Measurements from ENCODE around the gene MPHOSPH9. TPM values are rescaled to one million over a fixed set of nuclear protein-coding genes. Genes with fewer than 3 reads are reported as not detected.
A peak's percentile ranks its signal among the peaks of the same experiment; 100 is the strongest.

MPHOSPH9 gene
- total and polyA plus RNA-seq, 8 donors, result 4.9 to 288 (median 45.3) TPM

DNA sequence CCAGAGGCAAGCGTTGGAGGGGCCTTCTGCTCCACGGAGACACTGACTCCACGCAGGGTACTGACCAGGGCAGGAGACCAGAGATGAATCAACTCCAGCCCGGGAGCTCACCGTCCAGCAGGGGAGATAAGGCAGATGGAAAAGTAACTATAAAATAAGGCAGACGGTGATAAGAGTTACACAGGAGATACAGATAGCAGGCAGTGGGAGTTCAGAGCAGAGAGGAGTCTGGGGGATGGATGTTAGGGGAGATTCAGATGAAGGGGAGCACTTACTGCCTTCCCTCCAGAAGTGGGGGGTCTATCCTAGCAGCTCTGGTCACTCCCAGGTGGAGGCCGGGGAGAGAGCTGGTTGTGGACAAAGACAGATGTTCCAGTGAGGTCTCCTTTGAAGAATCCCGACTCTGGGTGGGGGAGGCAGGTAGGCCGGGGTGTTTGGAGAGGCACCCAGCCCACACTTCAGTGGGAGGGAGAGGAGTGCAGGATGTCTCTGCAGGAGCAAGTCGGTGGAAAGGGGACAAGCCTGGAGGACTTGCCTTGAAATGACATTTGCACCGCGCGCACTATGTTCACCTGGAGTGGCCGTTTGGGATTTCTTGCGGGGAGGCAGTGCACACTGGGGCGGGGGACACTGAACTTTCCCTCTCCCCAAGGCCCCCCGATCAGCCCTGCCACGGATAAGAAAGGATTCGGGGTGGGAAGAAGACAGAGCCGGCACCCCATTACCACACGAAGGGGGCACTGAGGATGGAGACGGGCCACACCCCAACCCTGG lies 83.3 kb downstream of the MPHOSPH9 start:
- Histone ChIP-seq H3K27me3 (peaks cover 0 to 9% (median 0%) of the 10 kb centered on the region in 3 donors), H3K4me1 (peaks cover 11 to 55% (median 33%) of the 10 kb centered on the region in 4 donors), H3K4me3 (peak overlapping the region; percentile 67 to 87 (median 73)), H3K9me3 (no peaks in the 10 kb centered on the region), H3K27ac (peak overlapping the region; percentile 85 to 92 (median 86)), H3K36me3 (no peaks in the 10 kb centered on the region)
- 22 to 43% (median 24%) methylated on average over 13 to 22 of the region's 22 CpGs for WGBS, 5 donors
- TF ChIP-seq, protein P1, sequence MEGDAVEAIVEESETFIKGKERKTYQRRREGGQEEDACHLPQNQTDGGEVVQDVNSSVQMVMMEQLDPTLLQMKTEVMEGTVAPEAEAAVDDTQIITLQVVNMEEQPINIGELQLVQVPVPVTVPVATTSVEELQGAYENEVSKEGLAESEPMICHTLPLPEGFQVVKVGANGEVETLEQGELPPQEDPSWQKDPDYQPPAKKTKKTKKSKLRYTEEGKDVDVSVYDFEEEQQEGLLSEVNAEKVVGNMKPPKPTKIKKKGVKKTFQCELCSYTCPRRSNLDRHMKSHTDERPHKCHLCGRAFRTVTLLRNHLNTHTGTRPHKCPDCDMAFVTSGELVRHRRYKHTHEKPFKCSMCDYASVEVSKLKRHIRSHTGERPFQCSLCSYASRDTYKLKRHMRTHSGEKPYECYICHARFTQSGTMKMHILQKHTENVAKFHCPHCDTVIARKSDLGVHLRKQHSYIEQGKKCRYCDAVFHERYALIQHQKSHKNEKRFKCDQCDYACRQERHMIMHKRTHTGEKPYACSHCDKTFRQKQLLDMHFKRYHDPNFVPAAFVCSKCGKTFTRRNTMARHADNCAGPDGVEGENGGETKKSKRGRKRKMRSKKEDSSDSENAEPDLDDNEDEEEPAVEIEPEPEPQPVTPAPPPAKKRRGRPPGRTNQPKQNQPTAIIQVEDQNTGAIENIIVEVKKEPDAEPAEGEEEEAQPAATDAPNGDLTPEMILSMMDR (IDR thresholded peaks at IDR 0.05), result no peak
- TF ChIP-seq POLR2A (IDR thresholded peaks at IDR 0.05) (no peak), EP300 (IDR thresholded peaks at IDR 0.05) (no peak), POLR2AphosphoS5 (IDR thresholded peaks at IDR 0.05) (no peak)
- intact Hi-C loops (cut with DNase I; ENCODE audit: low total_unique reads), result loop anchor here (10.0 kb wide), 2 partner anchors 105 to 175 kb away; partner anchors contain the start of gene OGFOD2
- peak in 1 of 2 donors; percentile 26 for DNase-seq

DNA sequence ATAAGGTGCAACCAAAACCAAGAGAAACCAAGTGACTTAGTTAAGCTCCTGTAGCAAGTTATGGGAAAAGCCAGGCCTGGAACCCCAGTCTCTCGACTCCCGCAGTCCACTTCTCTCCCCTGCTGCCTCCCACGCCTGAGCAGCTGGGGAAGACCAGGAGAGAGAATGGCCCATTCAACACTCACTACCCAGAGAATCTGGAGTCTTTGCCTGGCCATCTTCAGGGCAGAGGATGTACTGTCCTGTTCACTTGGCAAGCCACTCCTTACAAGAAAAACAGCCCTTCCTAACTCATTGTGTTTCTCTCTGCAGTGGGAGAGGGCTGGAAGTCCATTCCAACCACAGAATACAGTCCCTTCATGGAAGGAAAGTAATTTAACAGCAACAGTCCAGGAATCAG lies 83.9 kb downstream of the MPHOSPH9 start:
- intact Hi-C loops (cut with DNase I; ENCODE audit: low total_unique reads), result loop anchor here (10.0 kb wide), 1 partner anchor 104 kb away; no protein-coding TSS in a partner anchor
- no peaks in the 10 kb centered on the region for H3K9me3 ChIP-seq
- peaks cover 11 to 58% (median 36%) of the 10 kb centered on the region in 4 donors for H3K4me1 ChIP-seq
- H3K27me3 ChIP-seq, result peaks cover 0 to 9% (median 0%) of the 10 kb centered on the region in 3 donors
- H3K36me3 ChIP-seq, result no peaks in the 10 kb centered on the region
- H3K27ac ChIP-seq, result peak overlapping the region; percentile 85 to 92 (median 86)
- TF ChIP-seq POLR2AphosphoS5 (IDR thresholded peaks at IDR 0.05) (peak in 1 of 3 donors; percentile 37), POLR2A (IDR thresholded peaks at IDR 0.05) (no peak)
- DNase-seq, result no peak
- 79 to 89% (median 88%) methylated on average over 3 of the region's 3 CpGs for WGBS, 5 donors
- H3K4me3 ChIP-seq, result peak overlapping the region; percentile 67 to 87 (median 73)

DNA sequence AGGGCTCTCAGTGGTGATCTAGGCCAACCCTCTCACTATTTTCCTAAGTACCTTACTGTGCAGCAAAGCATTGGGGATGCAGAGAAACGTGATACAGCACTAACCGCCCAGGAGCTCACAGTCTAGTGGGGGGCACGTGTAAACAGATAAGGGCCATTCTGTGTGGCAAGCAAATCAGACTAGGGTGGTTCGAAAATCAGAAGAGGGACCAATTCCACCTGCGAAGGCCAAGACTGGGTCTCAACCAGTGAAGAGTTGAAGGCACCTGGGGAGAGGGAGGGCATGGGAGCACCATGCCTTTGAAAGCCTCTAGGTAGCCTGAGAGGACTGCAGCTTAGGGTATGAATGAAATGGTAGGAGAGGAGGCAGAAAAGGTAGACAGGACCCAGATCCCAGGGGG lies 84.3 kb downstream of the MPHOSPH9 start:
- no peak for DNase-seq
- TF ChIP-seq POLR2AphosphoS5 (IDR thresholded peaks at IDR 0.05) (no peak), POLR2A (IDR thresholded peaks at IDR 0.05) (no peak), EP300 (IDR thresholded peaks at IDR 0.05) (no peak)
- TF ChIP-seq, protein P1 (IDR thresholded peaks at IDR 0.05), result no peak
- Histone ChIP-seq H3K36me3 (no peaks in the 10 kb centered on the region), H3K9me3 (no peaks in the 10 kb centered on the region), H3K27me3 (peaks cover 0 to 9% (median 0%) of the 10 kb centered on the region in 3 donors), H3K4me3 (no peak overlapping the region), H3K4me1 (peaks cover 11 to 59% (median 39%) of the 10 kb centered on the region in 4 donors), H3K27ac (peak overlapping the region in 3 of 5 donors; percentile 86 to 92 (median 88))
- WGBS, 5 donors, result 73 to 93% (median 75%) methylated on average over 5 of the region's 5 CpGs
- intact Hi-C loops (cut with DNase I; ENCODE audit: low total_unique reads), result loop anchor here (10.0 kb wide), 1 partner anchor 104 kb away; no protein-coding TSS in a partner anchor

DNA sequence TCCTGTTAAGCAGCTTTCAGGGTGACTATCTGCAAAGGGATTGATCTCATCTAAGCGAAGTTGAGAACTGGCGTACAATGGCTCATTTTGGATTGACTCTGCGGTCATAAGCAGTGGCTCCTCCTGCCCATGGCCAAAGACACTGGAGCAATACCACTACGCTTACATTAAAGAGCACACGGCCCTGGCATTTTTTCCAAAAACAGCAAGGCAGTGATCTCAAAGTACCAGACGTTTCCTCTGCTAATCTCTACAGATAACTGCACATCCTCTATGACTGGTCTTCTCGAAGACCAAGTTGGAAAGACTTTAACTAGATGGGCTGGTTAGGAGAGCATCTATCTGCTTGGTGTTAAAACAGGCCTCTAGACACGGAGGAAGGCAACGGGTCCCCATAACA lies 84.7 kb downstream of the MPHOSPH9 start:
- Histone ChIP-seq H3K4me3 (no peak overlapping the region), H3K4me1 (peaks cover 15 to 64% (median 44%) of the 10 kb centered on the region in 4 donors), H3K9me3 (no peaks in the 10 kb centered on the region), H3K36me3 (no peaks in the 10 kb centered on the region), H3K27me3 (peaks cover 0 to 9% (median 0%) of the 10 kb centered on the region in 3 donors), H3K27ac (peak overlapping the region in 3 of 5 donors; percentile 86 to 92 (median 88))
- no peak for TF ChIP-seq POLR2A (IDR thresholded peaks at IDR 0.05)
- no peak for TF ChIP-seq POLR2AphosphoS5 (IDR thresholded peaks at IDR 0.05)
- TF ChIP-seq, protein P1 (IDR thresholded peaks at IDR 0.05), result no peak
- TF ChIP-seq EP300 (IDR thresholded peaks at IDR 0.05), result no peak
- DNase-seq, result no peak
- intact Hi-C loops (cut with DNase I; ENCODE audit: low total_unique reads), result loop anchor here (10.0 kb wide), 1 partner anchor 103 kb away; no protein-coding TSS in a partner anchor
- 74 to 85% (median 75%) methylated on average over 9 of the region's 9 CpGs for WGBS, 5 donors

Data from stomach (tissue), 9 donors.